Activated CD8-positive, alpha-beta memory T cell treated with anti-CD3 and anti-CD28 coated beads for 48 hours (primary cell): Measurements from ENCODE around the gene PICALM.
"Not testable (repeated sequence)": the region's sequence is repeated elsewhere in the genome, so short reads cannot be mapped to it uniquely, and the experiment has no call there.

ENCODE experiments used
- DNase-seq, 3 experiments: peaks; one replicate each; pipeline ENCODE4 v3.0.0-alpha.2; 2020; ENCODE audit warnings: low read depth in 2 of 3, low spot score in 2 of 3

The PICALM gene

GRCh38 chr11:85991508-85991907 lies 77.4 kb downstream of the PICALM start:
- DNase-seq = no peak

- no peak for DNase-seq
These were observed 79.1 kb downstream of the PICALM start for GRCh38 chr11:85989746-85990145.

- no peak for DNase-seq
These were observed 80.1 kb downstream of the PICALM start for GRCh38 chr11:85988780-85989179.

GRCh38 chr11:85977751-85978160 lies 91.1 kb downstream of the PICALM start:
- no peak for DNase-seq

GRCh38 chr11:85976525-85976924 lies 92.4 kb downstream of the PICALM start:
- DNase-seq = no peak

- DNase-seq = no peak
These were observed 94.8 kb downstream of the PICALM start for GRCh38 chr11:85974122-85974521.

GRCh38 chr11:85970593-85970992 lies 98.3 kb downstream of the PICALM start:
- no peak for DNase-seq

GRCh38 chr11:85967457-85967856 lies 101.4 kb downstream of the PICALM start:
- no peak for DNase-seq

- no peak for DNase-seq
These were observed 103.7 kb downstream of the PICALM start for GRCh38 chr11:85965202-85965601.

GRCh38 chr11:85961930-85962363 lies 106.9 kb downstream of the PICALM start:
- DNase-seq = no peak

GRCh38 chr11:85961130-85961529 lies 107.8 kb downstream of the PICALM start:
- DNase-seq = no peak

- DNase-seq = no peak
These were observed 108.2 kb downstream of the PICALM start for GRCh38 chr11:85960678-85961077.

- no peak for DNase-seq
These were observed 113.4 kb downstream of the PICALM start for GRCh38 chr11:85955531-85955930.

GRCh38 chr11:85953491-85954143 lies 115.3 kb downstream of the PICALM start:
- DNase-seq = no peak

GRCh38 chr11:85952108-85952485 lies 116.8 kb downstream of the PICALM start:
- not testable (repeated sequence) for DNase-seq

GRCh38 chr11:85951428-85952107 lies 117.3 kb downstream of the PICALM start:
- DNase-seq = no peak

- DNase-seq = no peak
These were observed 117.9 kb downstream of the PICALM start for GRCh38 chr11:85951049-85951405.

GRCh38 chr11:85950317-85951048 lies 118.4 kb downstream of the PICALM start:
- no peak for DNase-seq

GRCh38 chr11:85949798-85950197 lies 119.1 kb downstream of the PICALM start:
- no peak for DNase-seq

- no peak for DNase-seq
These were observed 120.0 kb downstream of the PICALM start for GRCh38 chr11:85948884-85949283.

- no peak for DNase-seq
These were observed 121.2 kb downstream of the PICALM start for GRCh38 chr11:85947431-85948272.
